UCSD-AML1 (cell line): ENCODE data around the gene MRPL16.
"Not testable (repeated sequence)": the region's sequence is repeated elsewhere in the genome, so short reads cannot be mapped to it uniquely, and the experiment has no call there.

ENCODE experiments used
- DNase-seq: peaks from one replicate; lab custom pipeline; 2025; ENCODE audit not compliant: unreplicated experiment; lab: John Stamatoyannopoulos, UW

The MRPL16 gene

GRCh38 chr11:59810189-59810910 lies at the start of gene MRPL16:
TSS of gene MRPL16 (minus strand) at chr11:59810778. CDS start at chr11:59810658, 120 bp downstream.
- peak; percentile 91 for DNase-seq

DNA sequence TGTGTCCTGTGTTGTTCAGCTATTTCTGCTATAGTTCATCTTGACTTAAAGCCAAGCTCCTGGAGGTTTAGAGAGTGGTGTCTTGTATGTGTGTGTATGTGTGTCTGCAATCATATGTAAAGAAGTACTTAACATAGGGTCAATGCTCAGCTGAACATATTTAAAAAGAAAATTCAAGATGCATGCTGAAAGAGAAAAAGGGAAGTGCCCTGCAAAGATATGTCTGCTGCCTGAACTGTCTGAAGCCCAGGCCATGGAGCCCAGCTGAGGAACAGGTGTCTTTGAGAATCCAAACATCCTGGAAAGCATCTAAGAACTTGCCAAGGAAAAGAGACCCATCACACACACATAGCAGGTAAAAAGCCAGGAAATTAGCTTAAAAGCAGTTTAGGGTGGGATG lies 49.1 kb upstream of the MRPL16 start:
- no peak for DNase-seq

DNA sequence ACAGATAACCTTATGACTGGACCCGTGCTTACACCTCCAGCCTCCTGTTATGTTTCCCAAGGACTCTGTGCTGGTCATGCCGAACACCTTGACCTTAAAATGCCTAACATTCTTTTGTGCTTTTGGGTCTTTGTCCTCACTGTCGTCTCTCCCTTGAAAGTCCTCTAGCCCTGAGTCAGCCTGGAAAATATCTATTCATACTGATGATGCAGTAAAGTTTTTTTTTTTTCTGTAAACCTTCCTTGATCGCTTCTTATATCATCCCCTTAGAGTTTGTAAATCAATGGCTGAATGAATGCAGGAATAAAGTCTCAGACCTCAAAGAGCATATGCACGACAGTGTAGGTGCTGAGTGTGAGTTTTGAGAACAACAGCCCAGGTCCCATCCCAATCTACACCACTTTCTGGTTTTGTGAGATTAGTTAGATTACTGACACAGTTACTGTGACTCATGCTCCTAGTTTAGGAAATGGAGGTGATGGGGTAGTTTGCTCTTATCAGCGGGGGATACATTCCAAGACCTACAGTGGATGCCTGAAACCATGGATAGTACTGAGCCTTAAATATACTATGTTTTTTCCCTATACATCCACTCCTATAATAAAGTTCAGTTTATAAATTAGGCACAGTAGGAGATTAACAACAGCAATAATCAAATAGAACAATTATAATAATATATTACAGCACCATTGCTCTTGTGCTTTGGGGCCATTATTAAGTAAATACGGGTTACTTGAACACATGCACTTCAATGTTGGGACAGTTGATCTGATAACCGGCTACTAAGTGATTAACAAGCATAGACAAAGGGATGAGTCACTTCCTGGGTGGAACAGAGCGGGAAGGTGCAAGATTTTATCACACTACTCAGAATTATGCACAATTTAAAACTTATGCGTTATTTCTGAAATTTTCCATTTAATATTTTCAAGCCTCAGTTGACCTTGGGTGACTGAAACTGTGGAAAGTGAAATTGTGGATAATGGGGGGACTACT lies 47.2 kb upstream of the MRPL16 start:
- no peak for DNase-seq

DNA sequence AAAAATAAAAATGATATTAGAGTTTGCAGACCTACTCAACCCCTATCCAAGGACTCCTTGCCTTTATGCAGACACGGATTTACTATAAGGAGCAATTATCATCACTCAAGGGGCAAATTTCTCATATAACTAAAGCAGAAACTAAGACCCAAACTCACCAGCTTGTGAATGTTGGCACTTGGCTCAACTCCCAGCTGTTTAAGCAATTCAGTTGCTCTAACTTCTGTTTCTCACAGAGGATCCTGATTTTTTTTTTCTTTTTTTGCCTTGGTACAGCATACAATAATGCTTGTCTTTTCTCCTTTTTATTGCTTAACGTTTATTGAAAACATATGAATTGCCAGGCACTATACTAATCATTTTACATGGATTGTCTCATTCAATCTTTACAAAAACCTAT lies 44.3 kb upstream of the MRPL16 start:
- no peak for DNase-seq

- not testable (repeated sequence) for DNase-seq
These were observed 40.8 kb upstream of the MRPL16 start for GRCh38 chr11:59851416-59851815.

DNA sequence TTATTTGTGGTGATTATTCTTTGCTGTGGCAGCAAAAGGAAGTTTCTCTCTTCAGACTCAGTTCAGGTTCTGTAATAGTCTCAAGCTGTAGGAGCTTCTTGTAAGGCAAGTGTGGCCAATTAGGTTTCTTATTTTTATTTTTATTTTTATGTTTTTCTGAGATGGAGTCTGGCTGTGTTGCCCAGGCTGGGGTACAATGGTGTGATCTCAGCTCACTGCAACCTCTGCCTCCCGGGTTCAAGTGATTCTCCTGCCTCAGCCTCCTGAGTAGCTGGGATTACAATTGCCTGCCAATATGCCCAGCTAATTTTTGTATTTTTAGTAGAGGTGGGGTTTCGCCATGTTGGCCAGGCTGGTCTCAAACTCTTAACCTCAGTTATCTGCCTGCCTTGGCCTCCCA lies 39.0 kb upstream of the MRPL16 start:
- not testable (repeated sequence) for DNase-seq

- no peak for DNase-seq
These were observed 38.6 kb upstream of the MRPL16 start for GRCh38 chr11:59849129-59849528.

DNA sequence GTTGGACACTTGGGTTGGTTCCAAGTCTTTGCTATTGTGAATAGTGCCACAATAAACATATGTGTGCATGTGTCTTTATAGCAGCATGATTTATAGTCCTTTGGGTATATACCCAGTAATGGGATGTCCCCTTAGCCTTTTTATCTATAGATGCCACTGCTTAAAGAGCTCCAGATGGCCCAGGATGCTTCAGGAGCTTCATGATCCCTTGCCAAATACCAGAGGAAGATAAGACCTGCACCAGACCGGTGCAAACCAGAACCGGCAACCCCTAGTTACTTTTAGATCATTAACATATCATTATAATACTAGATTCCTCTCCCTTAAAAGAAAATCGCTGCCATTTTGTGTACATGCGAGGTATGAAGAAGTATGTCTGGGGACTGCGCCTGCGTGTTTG lies 37.9 kb upstream of the MRPL16 start:
- DNase-seq = not testable (repeated sequence)

GRCh38 chr11:59847626-59848025 lies 37.0 kb upstream of the MRPL16 start:
- no peak for DNase-seq

DNA sequence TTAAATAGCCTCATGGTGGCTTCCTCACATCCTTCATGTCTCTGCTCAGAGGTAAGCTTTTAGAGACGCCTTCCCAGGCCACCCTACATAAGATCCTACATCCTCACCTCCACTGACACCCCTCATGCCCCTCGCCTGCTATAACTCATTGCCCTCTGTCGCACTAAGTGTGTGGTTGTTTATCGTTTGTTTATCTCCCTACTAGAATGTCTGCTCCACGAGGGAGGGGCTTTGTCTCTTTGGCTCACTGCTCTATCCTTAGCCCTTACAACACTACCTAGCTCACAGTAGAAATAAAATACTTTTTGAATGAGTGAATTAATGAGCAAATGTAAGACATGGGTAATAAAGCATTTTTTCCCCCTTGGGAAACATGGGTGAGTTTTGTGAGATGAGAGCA lies 36.0 kb upstream of the MRPL16 start:
- no peak for DNase-seq

- no peak for DNase-seq
These were observed 34.8 kb upstream of the MRPL16 start, which contains the start of gene CBLIF for GRCh38 chr11:59845399-59845798. TSS of gene CBLIF (minus strand) at chr11:59845499. CDS start at chr11:59845453, 46 bp downstream.

DNA sequence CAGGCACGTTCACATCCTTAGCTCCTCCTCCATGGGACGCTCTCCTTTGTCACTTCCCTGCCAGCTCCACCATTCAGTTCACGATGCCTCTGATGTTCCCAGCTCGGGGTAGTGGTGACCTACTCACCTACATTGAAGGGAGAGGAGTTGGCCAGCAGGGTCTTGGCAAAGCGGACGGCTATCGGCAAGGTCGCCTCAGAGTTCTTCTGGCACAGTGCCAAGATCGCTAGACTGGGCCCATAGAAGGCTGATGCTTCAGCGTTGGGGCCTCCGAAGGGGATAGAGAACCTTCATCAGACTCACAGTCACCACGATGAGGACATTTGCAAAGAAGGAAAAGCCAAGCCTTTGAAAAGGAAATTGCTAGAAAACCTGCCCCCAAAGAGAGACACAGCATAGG lies 31.7 kb upstream of the MRPL16 start:
- DNase-seq = no peak

- no peak for DNase-seq
These were observed 30.9 kb upstream of the MRPL16 start for GRCh38 chr11:59841514-59841913.

- DNase-seq = no peak
These were observed 29.0 kb upstream of the MRPL16 start for GRCh38 chr11:59839615-59840014.

DNA sequence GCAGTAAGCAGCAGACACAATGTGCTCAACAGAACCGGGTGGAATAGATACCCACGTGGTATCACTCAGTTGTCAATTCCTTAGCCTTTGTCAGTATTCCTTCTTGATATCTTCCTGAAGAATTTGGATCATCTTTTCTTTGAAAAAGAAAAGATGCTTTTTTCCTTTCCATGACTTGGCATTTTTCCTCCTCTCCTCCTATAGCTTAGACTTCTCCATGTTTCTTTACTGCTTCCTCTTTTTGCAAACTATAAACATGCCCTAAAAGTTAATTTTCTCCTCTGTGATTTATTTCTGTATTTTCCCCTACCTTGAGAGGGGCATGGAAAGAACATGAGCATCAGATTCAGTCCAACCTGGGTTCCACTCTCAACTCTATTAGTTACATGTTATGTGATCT lies 23.0 kb upstream of the MRPL16 start:
- DNase-seq = no peak

GRCh38 chr11:59829358-59829757 lies 18.8 kb upstream of the MRPL16 start:
- DNase-seq = no peak

DNA sequence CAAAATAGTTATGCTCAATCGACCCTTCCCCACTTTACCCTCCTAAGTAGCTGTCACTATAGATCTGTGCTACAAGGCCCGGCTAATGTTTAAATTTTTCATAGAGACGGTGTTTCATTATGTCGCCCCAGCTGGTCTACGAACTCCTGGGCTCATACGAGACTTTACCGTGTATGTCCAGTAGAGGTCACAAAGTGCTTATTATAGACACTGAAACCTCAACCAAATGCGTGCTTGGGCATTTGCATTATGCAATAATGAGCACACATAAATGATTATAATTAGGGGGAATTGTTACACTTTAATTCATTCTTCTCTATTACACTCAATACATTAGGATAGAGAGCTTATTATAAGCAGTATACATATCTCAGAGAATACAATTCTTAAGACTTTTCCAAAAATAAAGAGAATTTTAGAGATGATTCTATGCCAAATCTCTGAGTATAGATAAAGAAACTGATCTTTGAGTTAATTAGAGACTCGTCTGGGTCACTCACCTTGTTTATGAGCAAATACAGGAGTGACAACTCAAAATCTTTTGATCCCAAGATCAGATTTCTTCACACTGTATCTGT lies 12.5 kb upstream of the MRPL16 start:
- DNase-seq = no peak

DNA sequence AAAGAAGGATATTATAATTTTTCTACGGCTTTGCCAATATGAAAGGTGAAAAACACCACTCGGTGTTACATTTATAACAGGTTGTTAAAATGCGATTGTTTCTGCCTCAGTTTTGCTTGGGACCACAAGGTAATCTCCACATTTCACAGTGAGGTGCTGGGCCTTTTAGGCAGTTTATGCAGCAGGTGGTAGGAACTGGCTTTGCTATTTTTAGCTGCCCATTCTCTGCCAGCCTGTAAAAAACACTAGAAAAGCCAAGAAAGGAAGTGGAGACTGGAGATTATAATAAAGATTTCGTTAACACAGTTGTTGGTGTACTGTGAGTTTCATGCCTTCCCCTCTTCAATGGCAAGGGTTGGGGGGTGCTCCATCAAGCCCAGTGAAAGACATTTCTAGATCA lies 8.0 kb upstream of the MRPL16 start:
- DNase-seq = no peak

GRCh38 chr11:59816434-59816833 lies 5.9 kb upstream of the MRPL16 start:
- DNase-seq = not testable (repeated sequence)

- no peak for DNase-seq
These were observed 5.2 kb upstream of the MRPL16 start for GRCh38 chr11:59815754-59816153.

DNA sequence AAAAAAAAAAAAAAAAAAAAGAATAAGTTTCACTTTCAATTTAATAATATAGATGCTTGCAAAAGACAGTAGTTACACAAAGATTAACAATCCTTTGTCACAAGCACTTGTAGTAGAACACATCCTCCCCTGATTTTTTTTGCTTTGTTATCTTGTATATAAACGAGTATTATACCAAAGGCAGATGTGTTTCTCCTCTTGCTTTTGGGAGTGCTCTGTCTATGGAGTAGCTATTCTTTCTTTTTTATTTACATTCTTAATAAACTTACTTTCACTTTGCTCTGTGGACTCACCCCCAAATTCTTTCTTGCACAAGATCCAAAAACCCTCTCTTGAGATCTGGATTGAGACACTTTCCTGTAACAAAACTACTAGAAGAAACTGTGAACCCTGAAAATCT lies 3.4 kb upstream of the MRPL16 start:
- no peak for DNase-seq

- DNase-seq = no peak
These were observed 2.8 kb upstream of the MRPL16 start for GRCh38 chr11:59813364-59813763.
